ENCODE data around the gene FER. TPM values are rescaled to one million over a fixed set of nuclear protein-coding genes. Genes with fewer than 3 reads are reported as not detected.
"Not testable (repeated sequence)": the region's sequence is repeated elsewhere in the genome, so short reads cannot be mapped to it uniquely, and the experiment has no call there.

Gene FER
- total RNA-seq, 1 experiment from 2014 or later = 18.0 TPM

GRCh38 chr5:109052216-109052615 is 304.5 kb downstream of the FER start:
- H3K4me1 ChIP-seq (ENCODE audit: insufficient read depth, low read length); H2AFZ ChIP-seq (ENCODE audit: low read length); H3K4me1 Mint-ChIP-seq; H3K4ac ChIP-seq (ENCODE audit: low read depth, low read length); H3K56ac ChIP-seq (ENCODE audit: insufficient read length, low read depth, low read length); H3K9me3 Mint-ChIP-seq; H3K4me2 ChIP-seq (ENCODE audit: insufficient read depth, insufficient read length, low read length); H2BK5ac ChIP-seq (ENCODE audit: insufficient read length, low read length); H2BK20ac ChIP-seq (ENCODE audit: low read depth, low read length, poor library complexity, severe bottlenecking); H3K27me3 Mint-ChIP-seq (ENCODE audit: low read depth); H2AK5ac ChIP-seq (ENCODE audit: insufficient read length, low read length); DNase-seq; H3K79me2 ChIP-seq (ENCODE audit: insufficient read depth, low read length); H3K23ac ChIP-seq (ENCODE audit: insufficient read length, low read depth, low read length); H3K9ac ChIP-seq (ENCODE audit: extremely low read depth, insufficient read length, low read length); H3K79me1 ChIP-seq (ENCODE audit: insufficient read depth, low read depth, low read length, poor library complexity, severe bottlenecking); H4K8ac ChIP-seq (replicated peaks; ENCODE audit: insufficient read length, low read depth, low read length); H3K36me3 Mint-ChIP-seq (ENCODE audit: insufficient read depth in 1 of 3, low read depth in 3 of 3); H3K18ac ChIP-seq (ENCODE audit: insufficient read length, low read depth, low read length); H4K91ac ChIP-seq (ENCODE audit: insufficient read length, low read depth, low read length); H2BK120ac ChIP-seq (ENCODE audit: low read depth, low read length, poor library complexity, severe bottlenecking); H3K27ac Mint-ChIP-seq; H3K23me2 ChIP-seq (ENCODE audit: insufficient read length, low read depth, low read length, poor library complexity, severe bottlenecking); H4K20me1 ChIP-seq (ENCODE audit: control insufficient read depth, insufficient read depth, insufficient read length); H3K14ac ChIP-seq (ENCODE audit: insufficient read depth, low read length); H2BK15ac ChIP-seq (ENCODE audit: low read depth, low read length); H4K5ac ChIP-seq (ENCODE audit: insufficient read length, low read depth, low read length); H3K9me3 ChIP-seq (ENCODE audit: control insufficient read depth, low read depth, low read length); H3K27ac ChIP-seq (ENCODE audit: insufficient read length, low read depth, low read length); H3T11ph ChIP-seq (ENCODE audit: low read length); H2BK12ac ChIP-seq (ENCODE audit: insufficient read length, low read depth, low read length); H3K4me3 Mint-ChIP-seq; H3K27me3 ChIP-seq (ENCODE audit: insufficient read depth, low read length): not testable (repeated sequence)
- WGBS (ENCODE audit: extremely low coverage, insufficient read length, low lambda C conversion rate) = no CpG with 5 or more reads among the region's 5 CpGs
